NCI-H446 treated with DMSO at 0.1 percent for 48 hours (cell line): ENCODE results near the gene OPCML.

ENCODE experiments used
- DNase-seq: peaks from one replicate; lab custom pipeline; 2025; lab: John Stamatoyannopoulos, UW

Gene OPCML

DNA sequence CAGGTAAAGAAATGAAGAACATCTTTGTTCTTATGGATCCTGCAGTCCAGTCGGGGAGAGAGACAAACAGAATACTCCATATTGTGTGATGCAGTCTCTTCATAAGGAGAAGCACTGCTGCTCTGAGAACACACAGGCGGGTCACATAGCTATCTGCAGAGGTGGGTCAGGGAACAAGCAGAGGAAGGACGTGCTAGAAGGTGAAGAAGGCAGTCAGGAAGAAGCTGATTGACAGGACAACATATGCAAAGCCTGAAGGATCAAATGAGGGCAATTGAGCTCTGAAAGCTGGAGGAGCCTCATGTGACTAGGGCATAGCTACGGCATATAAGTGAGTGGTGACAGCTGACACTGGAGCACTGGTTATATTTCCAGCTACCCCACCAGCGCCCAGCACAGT, 122.5 kb downstream of the OPCML start:
- no peak for DNase-seq

DNA sequence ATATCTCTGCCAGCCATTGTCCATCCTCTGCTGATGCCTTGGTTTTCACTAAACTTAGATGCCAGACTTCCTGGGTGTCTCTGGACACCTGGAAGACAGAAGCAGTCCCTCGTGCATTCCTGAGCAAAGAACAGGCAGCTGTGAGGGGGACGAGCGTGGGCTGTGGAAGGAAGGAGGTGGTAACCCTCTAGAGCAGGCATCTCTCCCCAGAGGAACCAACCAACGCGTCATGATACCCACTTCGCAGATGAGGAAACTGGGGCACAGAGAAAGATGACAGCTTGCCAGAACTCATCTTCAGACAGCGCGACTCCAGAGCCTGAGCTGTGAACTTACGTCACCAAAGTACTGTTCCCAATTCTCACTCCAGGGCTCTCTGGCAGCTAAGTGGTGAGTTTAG, 123.4 kb downstream of the OPCML start:
- no peak for DNase-seq

DNA sequence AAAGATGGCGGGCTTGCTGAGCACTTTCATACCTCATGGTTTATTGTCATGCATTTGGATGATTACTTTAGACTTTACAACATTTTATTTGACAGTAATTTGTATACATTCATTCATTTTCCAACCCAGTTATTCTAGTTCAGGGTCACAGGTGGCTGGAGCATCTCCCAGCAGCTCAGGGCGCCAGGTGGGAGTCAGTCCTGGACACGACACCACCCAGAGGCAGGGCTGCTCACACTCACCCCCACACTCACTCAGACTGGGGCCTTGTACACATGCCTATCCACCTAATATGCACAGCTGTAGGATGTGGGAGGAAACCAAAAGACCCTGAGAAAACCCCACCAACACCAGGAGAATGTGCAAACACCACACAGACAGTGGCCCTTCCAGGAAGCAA, 123.9 kb downstream of the OPCML start:
- no peak for DNase-seq

DNA sequence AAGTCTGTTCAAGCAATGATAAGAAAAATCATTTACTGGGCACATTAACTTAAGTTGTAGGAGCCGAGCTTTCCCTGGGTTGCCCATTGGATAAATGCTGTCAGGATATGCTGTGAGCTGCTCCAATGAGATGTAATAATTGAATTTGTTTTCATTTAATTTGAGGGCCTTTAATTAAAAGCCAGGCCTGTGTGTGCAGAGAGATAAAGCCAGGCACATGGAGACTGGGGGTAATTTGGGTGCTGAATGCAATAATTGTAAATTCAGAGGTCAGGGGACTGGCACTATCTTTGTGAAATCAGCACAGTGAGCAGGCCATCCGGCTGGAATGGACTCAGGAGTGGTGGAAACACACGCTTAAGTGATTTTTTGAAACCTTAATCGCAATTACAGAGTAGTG, 125.8 kb downstream of the OPCML start:
- DNase-seq: no peak

DNA sequence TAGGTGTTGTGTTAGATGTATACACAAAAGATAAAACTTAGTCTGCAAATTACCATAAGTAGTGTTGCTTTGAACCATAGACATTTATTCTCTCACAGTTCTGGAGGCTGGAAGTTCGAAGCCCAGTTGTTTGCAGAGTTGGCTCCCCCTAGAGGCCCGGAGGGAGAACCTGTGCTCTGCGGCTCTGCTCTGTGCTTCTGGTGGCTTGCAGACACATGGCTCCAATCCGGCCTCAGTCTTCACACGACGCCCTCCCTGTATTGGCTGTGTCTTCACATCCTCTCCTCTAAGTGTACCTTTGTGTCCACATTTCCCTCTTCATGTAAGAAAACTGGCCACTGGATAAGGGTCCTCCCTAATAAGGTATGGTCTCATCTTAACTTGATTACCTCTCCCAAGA, 128.4 kb downstream of the OPCML start:
- no peak for DNase-seq

DNA sequence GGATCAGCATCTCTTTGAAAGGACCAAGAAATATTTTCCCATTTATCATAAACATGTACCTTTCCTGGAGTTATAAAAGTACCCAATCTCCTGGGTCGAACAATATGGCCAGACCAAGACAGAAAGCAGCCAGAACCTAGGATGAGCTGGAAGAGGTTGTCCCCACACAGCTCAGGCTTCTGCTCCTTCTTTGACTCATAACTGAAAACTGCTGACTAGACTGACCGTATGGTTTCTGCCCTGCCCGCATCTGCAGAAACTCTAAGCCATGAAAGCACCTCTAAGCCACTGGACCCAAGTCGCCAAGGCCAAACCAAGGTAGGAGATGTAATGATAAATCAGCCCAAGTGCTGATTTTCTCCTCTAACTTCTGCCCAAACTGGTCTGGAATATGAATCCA, 129.8 kb downstream of the OPCML start:
- no peak for DNase-seq

DNA sequence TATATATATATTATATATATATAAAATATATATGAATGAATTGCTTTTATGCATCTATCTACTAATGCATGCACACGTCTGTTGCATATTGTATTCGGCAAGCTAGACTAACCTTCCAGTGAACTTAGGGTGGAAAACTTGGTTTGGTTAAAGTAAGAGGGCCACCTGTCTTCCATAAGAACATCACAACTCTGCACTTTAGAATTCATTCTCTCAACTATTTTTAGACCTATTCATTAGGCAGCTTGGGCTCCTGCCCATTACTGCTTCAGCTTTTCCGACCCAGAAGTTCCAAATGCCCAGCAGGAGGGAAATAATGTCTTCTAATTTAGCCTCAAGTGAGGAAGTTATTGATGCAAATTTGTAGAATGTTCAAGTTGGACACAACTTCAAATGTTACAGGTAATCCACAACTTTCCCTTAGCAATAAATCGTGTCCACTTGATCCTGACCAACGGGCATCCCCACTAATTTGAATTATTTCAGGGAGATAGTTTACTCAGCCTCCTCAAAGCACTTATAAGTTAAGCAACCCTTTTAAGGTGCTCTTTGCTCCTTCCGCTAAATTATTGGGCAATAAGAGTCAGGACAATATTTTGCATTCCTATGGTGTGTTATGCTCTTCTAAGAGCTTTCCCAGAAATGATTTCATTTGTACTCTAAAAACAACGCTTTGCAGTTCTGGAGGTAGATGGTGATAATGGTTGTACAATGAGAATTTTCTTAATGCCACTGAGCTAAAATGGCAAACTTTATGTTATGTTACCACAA, 132.3 kb downstream of the OPCML start:
- DNase-seq: no peak

DNA sequence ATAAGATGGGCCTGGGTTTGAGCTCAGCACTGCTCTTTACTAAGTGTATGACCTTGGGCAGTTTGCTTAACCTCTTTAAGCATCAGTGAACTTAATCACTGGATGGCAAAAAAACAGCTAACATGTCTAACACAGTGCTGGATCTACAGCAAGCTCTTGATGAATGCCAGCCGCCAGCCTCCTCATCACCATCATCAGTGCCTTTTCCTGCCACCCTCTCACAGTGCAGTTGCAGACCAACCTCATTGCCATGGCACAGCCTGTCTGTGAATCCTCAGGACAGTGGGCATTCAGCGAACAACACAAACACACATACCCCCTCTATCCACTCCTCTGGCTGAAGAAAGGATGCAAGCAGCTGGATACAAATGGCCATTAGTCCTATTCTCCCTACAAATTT, 133.0 kb downstream of the OPCML start:
- no peak for DNase-seq

DNA sequence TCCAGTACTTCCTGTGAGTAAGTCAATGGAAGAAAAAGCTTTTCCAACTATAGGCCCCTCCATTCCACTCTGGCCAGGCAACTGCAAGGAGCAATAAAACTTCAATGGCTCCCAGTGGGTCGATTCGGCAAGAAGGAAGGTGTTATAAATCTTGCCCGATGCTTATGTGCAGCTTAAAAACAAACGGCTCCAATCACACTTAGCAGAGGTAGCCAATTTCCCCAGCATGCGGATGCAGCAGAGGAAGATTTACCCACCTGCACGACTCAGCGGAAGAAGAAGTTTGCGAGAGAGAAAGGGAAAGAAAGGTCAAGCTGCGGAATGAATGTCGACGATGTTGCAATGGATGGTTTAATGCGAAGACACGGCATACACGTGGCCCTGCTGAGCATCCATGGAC, 141.5 kb downstream of the OPCML start:
- DNase-seq: no peak

DNA sequence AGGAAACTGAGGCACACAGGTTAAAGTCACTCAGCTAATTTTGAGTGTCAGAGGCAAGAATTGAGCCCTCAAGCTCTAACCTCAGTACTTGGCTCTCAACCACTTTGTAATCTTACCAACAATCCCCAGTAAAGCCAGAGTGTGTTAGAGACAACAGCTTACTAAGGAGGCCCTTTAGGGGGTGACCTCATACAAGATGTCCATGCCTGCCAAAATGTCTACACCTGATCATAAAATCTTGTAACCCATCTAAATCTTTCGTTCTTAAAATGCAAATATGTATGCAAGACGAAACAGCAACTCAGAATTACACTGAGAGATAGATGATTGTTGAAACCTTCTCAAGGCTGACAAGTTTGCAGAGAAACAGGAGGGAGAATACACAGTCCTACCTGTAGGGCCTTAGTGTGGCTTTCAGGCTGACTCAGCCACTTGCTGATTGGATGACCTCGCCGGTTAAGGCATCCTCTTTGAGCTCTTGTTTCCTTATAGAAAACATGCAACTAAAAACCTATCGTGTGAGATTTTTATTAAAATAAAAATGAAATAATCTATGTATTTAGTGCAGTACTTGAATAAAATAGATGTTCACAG, 143.2 kb downstream of the OPCML start:
- DNase-seq: no peak

DNA sequence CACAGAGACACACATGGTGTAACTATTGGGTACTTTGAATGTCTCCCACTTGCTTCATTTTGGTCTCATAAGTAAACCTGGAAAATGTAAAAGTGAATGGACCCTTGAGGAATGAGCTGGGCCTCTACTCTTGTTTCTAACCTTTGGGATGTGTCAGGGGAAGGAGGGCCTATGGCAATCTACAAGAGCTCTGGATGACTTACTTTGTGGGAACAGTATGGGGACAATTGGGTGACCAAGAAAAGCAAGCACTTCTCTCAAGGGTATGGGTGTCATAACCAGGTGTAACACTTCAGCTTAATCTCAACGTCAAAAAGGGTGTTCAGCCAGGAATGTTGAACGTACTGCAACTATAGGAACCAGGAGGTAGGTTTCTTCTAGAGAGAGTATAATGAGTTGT, 144.0 kb downstream of the OPCML start:
- DNase-seq: no peak

DNA sequence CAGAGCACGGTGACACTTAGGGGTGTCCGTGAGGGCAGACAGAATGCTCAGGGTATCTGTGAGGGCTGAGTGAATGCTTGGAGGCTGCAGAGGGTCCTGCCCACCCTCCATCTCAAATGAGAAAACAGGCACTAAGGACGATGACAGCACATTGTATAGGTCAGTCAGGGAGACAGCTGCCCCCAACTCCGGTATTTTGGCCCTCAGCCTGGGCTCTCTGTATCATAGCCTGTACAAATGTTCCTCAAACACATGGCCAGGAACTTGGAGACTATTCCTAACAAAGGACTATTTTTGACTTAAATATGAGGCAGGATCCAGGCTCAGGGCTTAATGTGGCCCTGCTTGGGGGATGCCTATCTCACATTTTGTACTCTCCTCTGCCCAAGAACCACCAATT, 145.4 kb downstream of the OPCML start:
- DNase-seq: no peak

DNA sequence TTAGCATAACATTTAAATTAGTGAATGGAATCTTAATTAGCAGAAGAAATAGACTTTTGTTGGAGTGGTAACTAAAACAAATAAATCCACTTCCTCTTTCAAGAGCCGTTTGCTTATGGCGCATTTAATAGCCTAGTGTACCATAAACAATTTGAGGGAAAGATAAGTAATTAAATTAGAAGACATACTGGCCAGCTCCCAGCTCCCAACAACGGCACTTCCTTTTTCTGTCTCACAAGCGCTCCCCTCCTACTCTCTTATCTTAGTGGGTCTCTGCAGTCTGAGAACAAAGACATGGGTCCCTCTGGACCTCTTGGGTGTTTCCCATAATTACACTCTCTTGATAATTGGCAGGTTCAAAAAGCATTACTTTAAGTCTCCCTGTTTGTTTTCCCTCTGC, 146.0 kb downstream of the OPCML start:
- DNase-seq: no peak

DNA sequence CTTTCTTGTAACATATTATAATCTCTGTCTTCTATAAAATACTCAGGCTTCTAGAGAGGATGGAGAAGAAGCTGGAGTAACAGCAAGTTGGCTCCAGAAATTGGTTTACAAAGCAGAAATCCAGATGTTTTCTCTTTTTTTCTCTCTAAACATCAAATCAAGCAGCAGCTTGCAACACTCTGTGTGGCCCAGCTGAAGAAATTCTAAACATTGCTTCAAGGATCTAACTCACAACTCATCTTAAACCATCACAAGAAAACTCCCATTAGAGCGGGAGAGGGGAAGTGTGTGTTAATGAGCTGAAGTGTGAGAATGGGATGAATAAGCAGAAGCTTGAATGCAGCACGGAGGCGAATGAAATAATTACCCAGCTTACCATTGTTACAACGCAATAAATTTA, 146.5 kb downstream of the OPCML start:
- no peak for DNase-seq

DNA sequence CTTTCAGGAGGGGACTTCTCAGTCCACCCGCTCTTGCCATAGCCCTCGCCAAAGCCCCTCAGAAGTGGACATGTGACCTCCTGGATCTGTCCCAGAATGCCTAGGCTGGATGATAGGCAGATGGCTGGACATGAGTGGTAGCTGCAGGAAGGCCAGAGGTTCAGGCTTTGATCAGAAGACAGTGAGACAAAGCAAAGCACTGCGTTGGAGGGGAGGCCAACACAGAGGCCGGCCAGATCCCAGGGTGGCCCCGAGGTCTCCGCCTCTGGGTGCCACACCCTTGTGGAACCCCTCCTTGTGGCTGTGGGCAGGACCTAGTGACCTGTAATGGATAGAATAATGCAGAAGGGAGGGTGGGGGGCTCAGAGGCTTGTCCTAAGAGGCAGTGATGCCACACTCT, 147.6 kb downstream of the OPCML start:
- no peak for DNase-seq

DNA sequence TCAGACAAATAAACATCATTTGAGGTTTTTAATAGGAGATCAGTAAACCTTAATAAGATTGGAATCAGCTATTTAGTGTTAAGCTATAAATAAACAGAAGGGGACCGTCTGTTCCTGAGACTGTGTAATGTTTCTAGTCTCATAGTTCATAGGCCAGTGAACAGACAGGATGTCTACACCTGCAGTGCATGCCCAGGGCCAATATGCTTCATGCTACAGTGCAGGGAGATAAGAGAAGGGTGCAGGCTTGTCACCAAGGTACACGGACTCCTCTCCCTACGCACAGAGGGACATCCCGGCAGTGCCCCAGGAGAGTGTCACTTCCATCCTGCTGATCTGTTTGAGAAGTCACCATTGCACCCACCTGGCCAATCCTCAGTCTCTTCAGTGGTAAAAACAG, 148.6 kb downstream of the OPCML start:
- no peak for DNase-seq

DNA sequence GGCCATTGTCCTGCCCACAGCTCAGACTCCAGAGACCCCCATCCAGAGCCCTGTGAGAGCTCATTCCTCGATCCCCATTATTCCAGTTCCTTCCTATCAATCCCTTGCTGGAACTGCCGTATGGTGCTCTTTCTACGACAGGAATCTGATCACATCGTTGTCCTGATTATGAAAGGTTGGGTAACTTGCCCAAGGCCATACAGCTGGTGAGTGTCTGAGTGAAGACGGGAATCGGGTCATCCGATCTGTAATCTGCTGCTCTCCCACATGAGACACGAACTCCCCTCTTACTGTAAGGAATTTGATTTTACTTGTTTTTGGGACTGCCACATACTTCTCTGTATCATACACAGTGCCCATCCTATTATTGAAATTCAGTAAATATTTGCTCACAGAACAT, 149.1 kb downstream of the OPCML start:
- DNase-seq: no peak

DNA sequence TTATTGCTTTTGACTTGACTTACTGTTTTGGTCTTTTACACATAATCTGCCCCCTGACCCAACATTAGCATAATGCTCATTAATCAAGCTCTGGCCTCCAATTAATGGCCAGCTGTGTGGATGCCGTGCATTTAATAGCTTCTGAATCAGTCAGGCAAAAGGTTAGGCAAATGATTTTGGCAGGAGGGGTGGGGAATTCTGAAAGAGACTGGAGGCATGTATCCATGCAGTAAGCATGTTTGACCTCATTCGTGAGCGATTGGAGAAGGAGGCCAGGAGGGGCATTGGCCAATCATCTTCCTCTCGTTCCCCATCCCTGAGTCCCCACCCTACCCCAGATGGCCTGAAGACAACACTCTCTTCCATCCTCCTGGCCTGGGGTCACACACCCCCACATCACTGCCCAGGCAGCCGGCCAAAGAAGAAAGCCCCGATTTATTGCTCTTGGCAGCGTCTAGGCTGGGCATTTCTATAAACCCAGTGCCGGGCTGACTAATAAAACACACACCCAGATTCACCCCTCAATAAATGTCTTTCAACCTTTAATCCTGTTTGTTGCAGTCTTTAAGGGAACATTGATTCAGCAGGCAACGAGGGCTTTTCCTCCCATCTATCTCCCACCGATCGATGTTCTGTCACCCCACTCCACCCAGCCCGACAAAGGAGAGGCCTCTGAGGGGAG, 150.0 kb downstream of the OPCML start:
- no peak for DNase-seq

DNA sequence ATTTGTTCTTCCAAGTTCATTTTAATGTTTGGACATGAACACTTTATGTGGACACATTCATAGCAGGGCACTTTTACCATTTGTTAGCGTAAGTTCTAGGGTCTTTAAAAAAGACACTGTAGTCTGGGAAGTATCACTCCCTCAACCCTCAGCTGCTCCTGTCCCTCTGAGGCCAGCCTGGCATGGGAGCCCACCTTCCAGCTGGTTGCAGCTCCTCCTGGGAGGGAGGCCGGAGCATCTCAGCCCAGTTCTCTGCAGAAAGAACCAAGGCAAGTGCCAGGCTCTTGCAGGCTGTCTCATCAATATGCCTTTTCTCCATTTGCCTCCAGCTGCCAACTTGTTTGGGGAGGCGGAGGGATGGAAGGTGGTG, 150.6 kb downstream of the OPCML start:
- no peak for DNase-seq

DNA sequence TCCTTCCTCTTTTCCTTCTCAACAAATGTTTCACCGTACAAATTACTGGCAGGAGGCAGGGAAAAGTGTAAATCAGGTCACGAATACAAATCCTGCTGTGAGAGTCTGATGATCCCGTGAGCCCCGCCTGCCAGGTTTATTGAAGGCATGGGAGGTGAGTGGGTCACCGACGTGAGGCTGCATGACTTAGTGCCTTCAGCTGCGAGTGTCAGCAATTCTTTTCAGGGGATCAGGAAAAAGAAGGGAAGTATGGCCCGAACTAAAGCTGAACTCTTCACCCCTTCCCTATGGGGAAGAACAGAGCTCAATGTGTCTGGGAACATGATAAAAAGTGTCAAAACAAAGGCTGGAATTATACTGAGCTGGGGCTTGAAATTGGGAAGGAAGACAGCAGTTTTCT, 166.2 kb downstream of the OPCML start:
- no peak for DNase-seq

DNA sequence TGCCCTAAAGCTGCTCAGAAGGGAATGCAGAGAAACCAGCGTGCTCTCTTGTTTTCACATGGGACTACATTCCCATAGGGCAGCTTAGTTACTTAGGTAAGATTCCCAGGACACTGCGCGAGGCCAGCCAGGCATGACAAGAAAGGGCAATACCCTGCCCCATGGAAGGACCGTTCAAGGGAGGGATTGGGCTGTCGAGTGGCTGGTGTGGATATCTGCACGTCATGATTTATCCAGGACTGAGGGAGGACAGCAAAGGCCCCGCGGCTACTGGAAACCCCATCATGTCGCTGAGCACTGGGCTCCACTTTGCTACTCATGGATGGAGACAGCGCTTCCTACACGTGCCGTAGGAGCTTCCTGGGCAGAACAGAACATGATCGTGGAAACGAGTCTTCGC, 169.4 kb downstream of the OPCML start:
- DNase-seq: no peak

DNA sequence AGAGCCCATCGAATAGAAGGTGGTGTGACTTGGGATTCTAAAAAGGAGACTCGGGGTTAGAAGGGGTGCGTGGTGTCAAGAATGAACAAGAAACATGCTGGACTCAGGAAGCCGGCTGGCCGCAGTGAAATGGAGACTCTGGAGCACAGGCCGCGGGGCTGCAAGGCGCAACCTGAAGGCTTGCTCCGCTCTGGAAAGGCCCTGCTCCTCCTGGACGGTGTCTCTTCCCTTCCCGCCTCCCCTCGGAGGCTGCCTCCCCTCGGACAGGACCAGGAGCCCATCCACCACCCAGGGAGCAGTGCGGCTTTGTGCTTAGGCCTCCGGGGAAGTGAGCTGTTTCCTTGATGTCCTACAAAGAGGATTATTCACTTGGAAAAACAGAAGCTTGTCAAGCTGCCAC, 170.1 kb downstream of the OPCML start:
- no peak for DNase-seq

DNA sequence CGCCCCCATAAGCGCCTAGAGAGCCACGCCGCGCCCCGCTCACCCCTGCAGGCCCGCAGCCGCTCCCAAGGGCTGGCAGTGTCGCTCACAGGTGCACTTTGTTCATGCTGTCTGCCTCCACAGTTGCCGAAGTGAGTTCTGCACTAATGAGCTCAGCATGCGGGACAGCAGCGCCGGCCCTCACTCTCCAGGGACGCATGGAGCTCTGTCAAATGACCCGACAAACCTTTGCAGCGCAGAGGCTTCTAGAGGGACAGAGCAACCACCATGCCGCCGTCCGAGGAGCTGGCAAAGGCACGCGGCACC, 170.7 kb downstream of the OPCML start:
- no peak for DNase-seq
